ENCODE measurements around the gene GRB10. TPM values are rescaled to one million over a fixed set of nuclear protein-coding genes. Genes with fewer than 3 reads are reported as not detected.
"Not testable (repeated sequence)": the region's sequence is repeated elsewhere in the genome, so short reads cannot be mapped to it uniquely, and the experiment has no call there.

GRB10 gene
- total and polyA plus RNA-seq, 2 of the 8 experiments (the other 6 are each of a cell fraction or from before 2014, with no cell fraction given), result 35.7 to 97.0 TPM

DNA sequence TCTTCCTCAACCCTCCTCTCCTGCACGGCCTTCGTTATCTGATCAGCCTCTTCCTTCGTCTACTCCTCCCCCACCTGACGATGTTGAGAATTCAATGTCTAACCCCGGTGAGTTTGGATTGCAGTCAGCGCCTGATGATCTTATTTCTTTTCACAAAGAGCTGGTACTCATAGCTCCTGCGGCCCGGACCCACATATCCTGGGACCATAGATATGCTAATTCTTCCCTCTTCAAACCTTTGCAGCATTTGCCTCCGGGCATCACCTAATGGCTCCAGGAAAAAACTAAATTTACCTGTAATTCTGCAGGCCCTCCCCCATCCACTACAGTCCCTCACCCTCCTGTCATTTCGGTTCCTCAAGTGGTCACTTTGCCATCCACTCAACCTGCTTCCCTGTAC is 205.1 kb downstream of the GRB10 start (continued):
- no peak for TF ChIP-seq ASH2L (IDR thresholded peaks at IDR 0.05; ENCODE audit: low read length)
- no peak for TF ChIP-seq SIN3A (conservative IDR thresholded peaks at IDR 0.05 in 1 of 2, IDR thresholded peaks at IDR 0.05 in 1 of 2; ENCODE audit: low read depth in 1 of 2, low read length in 2 of 2)
- TF ChIP-seq PHF8 (conservative IDR thresholded peaks at IDR 0.05; ENCODE audit: low read depth, low read length), result no peak
- TF ChIP-seq SP2 (IDR thresholded peaks at IDR 0.05; ENCODE audit: low read length), result no peak

DNA sequence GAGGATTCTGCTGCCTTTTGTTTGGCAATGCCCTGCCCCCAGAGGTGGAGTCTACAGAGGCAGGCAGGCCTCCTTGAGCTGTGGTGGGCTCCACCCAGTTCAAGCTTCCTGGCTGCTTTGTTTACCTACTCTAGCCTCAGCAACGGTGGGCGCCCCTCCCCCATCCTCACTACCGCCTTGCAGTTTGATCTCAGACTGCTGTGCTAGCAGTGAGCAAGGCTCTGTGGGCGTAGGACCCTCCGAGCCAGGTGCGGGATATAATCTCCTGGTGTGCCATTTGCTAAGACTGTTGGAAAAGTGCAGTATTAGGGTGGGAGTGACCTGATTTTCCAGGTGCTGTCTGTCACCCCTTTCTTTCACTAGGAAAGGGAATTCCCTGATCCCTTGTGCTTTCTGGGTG is 206.3 kb downstream of the GRB10 start:
- WGBS, 2 experiments (ENCODE audit: extremely low coverage in 1 of 2, insufficient coverage in 1 of 2, insufficient read length in 1 of 2, insufficient replicate concordance in 2 of 2, low coverage in 1 of 2, low lambda C conversion rate in 2 of 2, missing lambda C conversion rate in 1 of 2), result 95% methylated on average over 4 of the region's 6 CpGs; no CpG with 5 or more reads in 1 of the 2 experiments
- DNase-seq (ENCODE audit: low read depth in 1 of 2, low spot score in 2 of 2); H4K8ac ChIP-seq (ENCODE audit: extremely low read depth, insufficient read depth, low read length): not testable (repeated sequence)

More for the DNA sequence above, 206.3 kb downstream of the GRB10 start:
- H2BK5ac ChIP-seq (ENCODE audit: low read depth, low read length); H3K27ac ChIP-seq (ENCODE audit: low read depth, low read length); H3K4me1 ChIP-seq (replicated peaks in 1 of 4; ENCODE audit: control insufficient read depth in 3 of 4, insufficient read depth in 4 of 4, low read length in 3 of 4); H3K9ac ChIP-seq (replicated peaks in 1 of 4; ENCODE audit: extremely low read depth in 1 of 4, low read depth in 3 of 4, low read length in 3 of 4); H3K14ac ChIP-seq (ENCODE audit: insufficient read length); H3K4ac ChIP-seq (replicated peaks; ENCODE audit: insufficient read length, low read depth, low read length); H4K20me1 ChIP-seq (replicated peaks in 1 of 2; ENCODE audit: control insufficient read depth in 1 of 2, insufficient read depth in 2 of 2, low read length in 2 of 2); H2BK20ac ChIP-seq (ENCODE audit: low read length); FAIRE-seq; H3K18ac ChIP-seq (ENCODE audit: extremely low read depth, low read length); H3K56ac ChIP-seq (replicated peaks; ENCODE audit: insufficient read length, low read depth, low read length); H2BK15ac ChIP-seq (ENCODE audit: low read length); H3K23me2 ChIP-seq (ENCODE audit: low read depth, low read length); H4K91ac ChIP-seq (replicated peaks; ENCODE audit: insufficient read length, low read length); H2AFZ ChIP-seq (ENCODE audit: low read length); H3K4me2 ChIP-seq (ENCODE audit: insufficient read depth in 1 of 2, low read depth in 2 of 2, low read length in 2 of 2); H2BK120ac ChIP-seq (replicated peaks; ENCODE audit: low read depth, low read length); H3K27me3 ChIP-seq (replicated peaks in 1 of 4; ENCODE audit: control insufficient read depth in 3 of 4, extremely low read depth in 1 of 4, insufficient read depth in 3 of 4, low read length in 3 of 4); H4K5ac ChIP-seq (ENCODE audit: insufficient read length, low read depth, low read length); H3K79me1 ChIP-seq (ENCODE audit: low read depth, low read length); CTCF ChIA-PET (ENCODE audit: partially characterized antibody); H2BK12ac ChIP-seq (ENCODE audit: low read depth, low read length); H3K23ac ChIP-seq (ENCODE audit: insufficient read length); H3K79me2 ChIP-seq (ENCODE audit: control insufficient read depth in 1 of 2, insufficient read depth in 2 of 2, low read length in 2 of 2); H2AK5ac ChIP-seq (ENCODE audit: low read depth, low read length); H3K4me3 ChIP-seq (ENCODE audit: extremely low read depth in 1 of 4, insufficient read depth in 2 of 4, low read depth in 3 of 4, low read length in 4 of 4); H3K36me3 ChIP-seq (ENCODE audit: control insufficient read depth in 2 of 4, insufficient read depth in 4 of 4, low read length in 3 of 4); POLR2A ChIA-PET (ENCODE audit: partially characterized antibody); H3K9me3 ChIP-seq (ENCODE audit: insufficient read depth in 2 of 2, low read depth in 1 of 2, low read length in 1 of 2): not testable (repeated sequence)

All from H1 (cell line).